HG03039 (cell line): Measurements from ENCODE around the gene CTNNA3.

Experiments
- ATAC-seq: cut with Tn5 transposase; IDR thresholded peaks from one replicate; pipeline ENCODE4 v1.9.1; 2021; ENCODE audit warnings: mild to moderate bottlenecking, moderate library complexity; ENCODE audit not compliant: unreplicated experiment

The CTNNA3 gene

GRCh38 chr10:66513504-66513903, 1182.5 kb downstream of the CTNNA3 start:
- no peak for ATAC-seq

GRCh38 chr10:66505003-66505657, 1190.9 kb downstream of the CTNNA3 start:
- ATAC-seq: no peak

- no peak for ATAC-seq
Measured at GRCh38 chr10:66501356-66501755, 1194.6 kb downstream of the CTNNA3 start.

GRCh38 chr10:66483966-66484365, 1212.0 kb downstream of the CTNNA3 start:
- ATAC-seq: no peak

GRCh38 chr10:66472156-66472555, 1223.8 kb downstream of the CTNNA3 start:
- ATAC-seq: no peak

GRCh38 chr10:66467042-66467441, 1229.0 kb downstream of the CTNNA3 start:
- no peak for ATAC-seq

GRCh38 chr10:66466622-66467021, 1229.4 kb downstream of the CTNNA3 start:
- no peak for ATAC-seq

GRCh38 chr10:66463611-66464010, 1232.4 kb downstream of the CTNNA3 start:
- ATAC-seq: no peak

GRCh38 chr10:66457629-66458028, 1238.4 kb downstream of the CTNNA3 start:
- no peak for ATAC-seq

- no peak for ATAC-seq
Measured at GRCh38 chr10:66455304-66455703, 1240.7 kb downstream of the CTNNA3 start.

GRCh38 chr10:66440568-66440967, 1255.4 kb downstream of the CTNNA3 start:
- ATAC-seq: no peak

- ATAC-seq: no peak
Measured at GRCh38 chr10:66414943-66415342, 1281.1 kb downstream of the CTNNA3 start.

- no peak for ATAC-seq
Measured at GRCh38 chr10:66405566-66405965, 1290.4 kb downstream of the CTNNA3 start.

- ATAC-seq: no peak
Measured at GRCh38 chr10:66398669-66399068, 1297.3 kb downstream of the CTNNA3 start.

GRCh38 chr10:66394342-66395063, 1301.5 kb downstream of the CTNNA3 start:
- no peak for ATAC-seq

- ATAC-seq: no peak
Measured at GRCh38 chr10:66390926-66391325, 1305.1 kb downstream of the CTNNA3 start.

- no peak for ATAC-seq
Measured at GRCh38 chr10:66381045-66381444, 1315.0 kb downstream of the CTNNA3 start.

GRCh38 chr10:66378117-66378876, 1317.7 kb downstream of the CTNNA3 start:
- ATAC-seq: no peak

GRCh38 chr10:66368146-66368545, 1327.8 kb downstream of the CTNNA3 start:
- no peak for ATAC-seq

- ATAC-seq: no peak
Measured at GRCh38 chr10:66366163-66366562, 1329.8 kb downstream of the CTNNA3 start.

GRCh38 chr10:66365686-66366085, 1330.3 kb downstream of the CTNNA3 start:
- no peak for ATAC-seq

GRCh38 chr10:66362522-66362921, 1333.5 kb downstream of the CTNNA3 start:
- no peak for ATAC-seq
